ENCODE data around the gene MMP24OS. TPM values are rescaled to one million over a fixed set of nuclear protein-coding genes. Genes with fewer than 3 reads are reported as not detected.
"Not testable (repeated sequence)": the region's sequence is repeated elsewhere in the genome, so short reads cannot be mapped to it uniquely, and the experiment has no call there.

Gene MMP24OS
- total RNA-seq, 1 donor from 2014 or later = 43.1 TPM

- H3K4me1 ChIP-seq = no peaks in the 10 kb centered on the region
- H3K36me3 ChIP-seq = peaks cover 3 to 4% of the 10 kb centered on the region in 2 donors
- no peak for TF ChIP-seq CTCF (IDR thresholded peaks at IDR 0.05)
- H3K27me3 ChIP-seq = no peaks in the 10 kb centered on the region
- intact Hi-C loops (cut with DNase I) = no loop called here
- no peak overlapping the region for H3K4me3 ChIP-seq
- no peak overlapping the region for H3K27ac ChIP-seq
- DNase-seq (ENCODE audit: low spot score in 2 of 2) = no peak
- no peaks in the 10 kb centered on the region for H3K9me3 ChIP-seq
These were observed 38.2 kb upstream of the MMP24OS start for GRCh38 chr20:35316086-35316485.

GRCh38 chr20:35315632-35316020 lies 37.7 kb upstream of the MMP24OS start:
- H3K27ac ChIP-seq; H3K9me3 ChIP-seq; DNase-seq (ENCODE audit: low spot score in 2 of 2); H3K4me1 ChIP-seq; intact Hi-C loops (cut with DNase I); H3K27me3 ChIP-seq; H3K36me3 ChIP-seq; H3K4me3 ChIP-seq: not testable (repeated sequence)

- Histone ChIP-seq H3K27ac (no peak overlapping the region), H3K4me1 (no peaks in the 10 kb centered on the region), H3K27me3 (no peaks in the 10 kb centered on the region), H3K4me3 (no peak overlapping the region), H3K36me3 (peaks cover 3 to 4% of the 10 kb centered on the region in 2 donors), H3K9me3 (no peaks in the 10 kb centered on the region)
- no peak for DNase-seq (ENCODE audit: low spot score in 2 of 2)
- no peak for TF ChIP-seq CTCF (IDR thresholded peaks at IDR 0.05)
- intact Hi-C loops (cut with DNase I) = no loop called here
These were observed 37.1 kb upstream of the MMP24OS start for GRCh38 chr20:35314816-35315631.

GRCh38 chr20:35312318-35312717 lies 34.4 kb upstream of the MMP24OS start:
- intact Hi-C loops (cut with DNase I) = no loop called here
- no peak for DNase-seq (ENCODE audit: low spot score in 2 of 2)
- Histone ChIP-seq H3K4me3 (no peak overlapping the region), H3K4me1 (peaks cover 13 to 17% of the 10 kb centered on the region in 2 donors), H3K27ac (no peak overlapping the region), H3K36me3 (peaks cover 3 to 4% of the 10 kb centered on the region in 2 donors), H3K9me3 (no peaks in the 10 kb centered on the region), H3K27me3 (no peaks in the 10 kb centered on the region)
- TF ChIP-seq CTCF (IDR thresholded peaks at IDR 0.05) = no peak

- intact Hi-C loops (cut with DNase I) = no loop called here
These were observed 33.9 kb upstream of the MMP24OS start for GRCh38 chr20:35311822-35312221.

More at GRCh38 chr20:35311822-35312221, 33.9 kb upstream of the MMP24OS start:
- Histone ChIP-seq H3K4me1 (peaks cover 18 to 20% of the 10 kb centered on the region in 2 donors), H3K27ac (no peak overlapping the region), H3K36me3 (peaks cover 3 to 4% of the 10 kb centered on the region in 2 donors), H3K9me3 (no peaks in the 10 kb centered on the region), H3K27me3 (no peaks in the 10 kb centered on the region), H3K4me3 (no peak overlapping the region)
- no peak for DNase-seq (ENCODE audit: low spot score in 2 of 2)
- TF ChIP-seq CTCF (IDR thresholded peaks at IDR 0.05) = no peak

All from ascending aorta (tissue), 2 donors.